GM12892 (cell line): ENCODE data around the gene SLC26A5. TPM values are rescaled to one million over a fixed set of nuclear protein-coding genes. Genes with fewer than 3 reads are reported as not detected.
"Not testable (repeated sequence)": the region's sequence is repeated elsewhere in the genome, so short reads cannot be mapped to it uniquely, and the experiment has no call there.

Experiments used
- DNase-seq: peaks from one replicate; pipeline ENCODE4 v3.0.0; 2011; ENCODE audit not compliant: insufficient read length
- FAIRE-seq: peaks from 2 replicates; lab custom pipeline; 2011; peaks lifted over from hg19 to GRCh38; lab: Jason Lieb, UNC
- POLR2A ChIP-seq: IDR thresholded peaks from 2 replicates; pipeline ENCODE4 v1.6.1; 2011; ENCODE audit warnings: low read depth, low read length, control low read depth
- POLR2AphosphoS5 ChIP-seq: IDR thresholded peaks from 2 replicates; pipeline ENCODE4 v1.6.1; 2011; ENCODE audit warnings: low read depth, low read length, control low read depth
- TAF1 ChIP-seq: IDR thresholded peaks from 2 replicates; pipeline ENCODE4 v1.6.1; 2011; ENCODE audit warnings: low read depth, mild to moderate bottlenecking, control low read depth, low read length, borderline replicate concordance
- polyA plus RNA-seq: library from polyadenylated mRNA; unstranded; fragments of >200 nt; gene quantifications from one replicate; pipeline ENCODE4 v1.2.1, GENCODE V29; 2012; ENCODE audit warnings: missing spikeins, inconsistent platforms; ENCODE audit not compliant: missing spikeins

SLC26A5 gene
- polyA plus RNA-seq = not detected

- TF ChIP-seq POLR2AphosphoS5 = no peak
- no peak for TF ChIP-seq TAF1
- TF ChIP-seq POLR2A = no peak
- DNase-seq = peak; percentile 18
- no peak for FAIRE-seq
Measured at GRCh38 chr7:103446049-103446520, at the start of gene SLC26A5. TSS of gene SLC26A5 (minus strand) at chr7:103446207. CDS start at chr7:103421514, 24,693 bp downstream.

- TF ChIP-seq POLR2AphosphoS5 = no peak
- no peak for TF ChIP-seq TAF1
- TF ChIP-seq POLR2A = no peak
- FAIRE-seq (no peak), DNase-seq (no peak)
Measured at GRCh38 chr7:103487419-103487818, 41.4 kb upstream of the SLC26A5 start.

- not testable (repeated sequence) for DNase-seq, FAIRE-seq
Measured at GRCh38 chr7:103486873-103487272, 40.9 kb upstream of the SLC26A5 start.

- TF ChIP-seq POLR2AphosphoS5 = no peak
- no peak for TF ChIP-seq TAF1
- no peak for TF ChIP-seq POLR2A
- DNase-seq = no peak
- no peak for FAIRE-seq
Measured at GRCh38 chr7:103480771-103481170, 34.8 kb upstream of the SLC26A5 start.

- FAIRE-seq = no peak
- TF ChIP-seq TAF1 = no peak
- TF ChIP-seq POLR2A = no peak
Measured at GRCh38 chr7:103474956-103475355, 28.9 kb upstream of the SLC26A5 start.

GRCh38 chr7:103469095-103469948 lies 23.3 kb upstream of the SLC26A5 start:
- no peak for DNase-seq
- TF ChIP-seq POLR2AphosphoS5 = no peak
- TF ChIP-seq POLR2A = no peak
- no peak for TF ChIP-seq TAF1
- no peak for FAIRE-seq

More at GRCh38 chr7:103474956-103475355, 28.9 kb upstream of the SLC26A5 start:
- DNase-seq = no peak

GRCh38 chr7:103466814-103467213 lies 20.8 kb upstream of the SLC26A5 start:
- no peak for TF ChIP-seq TAF1
- no peak for TF ChIP-seq POLR2A
- TF ChIP-seq POLR2AphosphoS5 = no peak
- FAIRE-seq (no peak), DNase-seq (no peak)

GRCh38 chr7:103462358-103462757 lies 16.4 kb upstream of the SLC26A5 start:
- no peak for DNase-seq
- FAIRE-seq = no peak
- TF ChIP-seq TAF1 (no peak), POLR2AphosphoS5 (no peak), POLR2A (no peak)

GRCh38 chr7:103447073-103447960 lies 1.3 kb upstream of the SLC26A5 start:
- FAIRE-seq (peak; percentile 57), DNase-seq (peak; percentile 27)
- TF ChIP-seq TAF1 (no peak), POLR2A (no peak), POLR2AphosphoS5 (no peak)

- FAIRE-seq (no peak), DNase-seq (no peak)
- TF ChIP-seq POLR2A (no peak), TAF1 (no peak), POLR2AphosphoS5 (no peak)
Measured at GRCh38 chr7:103445228-103446048, 569 bp downstream of the SLC26A5 start.

- no peak for DNase-seq
- FAIRE-seq = no peak
Measured at GRCh38 chr7:103439661-103440060, 6.3 kb downstream of the SLC26A5 start.

More at GRCh38 chr7:103439661-103440060, 6.3 kb downstream of the SLC26A5 start:
- TF ChIP-seq TAF1 = no peak
- no peak for TF ChIP-seq POLR2AphosphoS5
- no peak for TF ChIP-seq POLR2A
